ENCODE data around the gene APOH.

- TF ChIP-seq POLR2A (IDR thresholded peaks at IDR 0.05; ENCODE audit: extremely low read depth, insufficient read length) (no peak), CTCF (IDR thresholded peaks at IDR 0.05; ENCODE audit: low read depth, low read length) (no peak), MAX (IDR thresholded peaks at IDR 0.05; ENCODE audit: low read depth, low read length) (no peak), MYC (IDR thresholded peaks at IDR 0.05; ENCODE audit: low read depth, low read length) (no peak)
Measured at GRCh38 chr17:66171692-66172091, 57.5 kb downstream of the APOH start.
